ENCODE measurements around the gene PRRX2.
"Not testable (repeated sequence)": the region's sequence is repeated elsewhere in the genome, so short reads cannot be mapped to it uniquely, and the experiment has no call there.

The PRRX2 gene

GRCh38 chr9:129655154-129655553, 10.3 kb upstream of the PRRX2 start:
- DNase-seq, result no peak

GRCh38 chr9:129655696-129656095, 9.8 kb upstream of the PRRX2 start:
- DNase-seq, result no peak

GRCh38 chr9:129656795-129657390, 8.6 kb upstream of the PRRX2 start:
- no peak for DNase-seq

DNA sequence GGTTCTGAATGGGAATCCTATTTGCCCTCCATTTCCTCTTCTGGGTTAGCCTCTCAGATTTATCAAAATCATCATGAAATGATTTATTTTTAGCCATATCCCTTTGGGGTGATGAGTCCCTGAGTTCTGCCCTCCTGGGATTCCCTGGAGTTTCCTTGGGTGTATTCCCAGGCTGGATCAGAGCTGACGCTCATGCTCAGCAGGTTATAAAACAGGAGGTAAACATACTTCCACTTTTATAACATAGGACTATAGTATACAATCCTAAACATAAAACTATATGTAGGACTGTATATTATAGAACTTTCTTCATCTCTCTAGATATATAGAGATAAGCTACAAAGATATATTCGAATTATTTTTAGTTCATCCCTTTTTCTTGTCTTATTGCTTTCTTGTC, 4.4 kb upstream of the PRRX2 start:
- no peak for DNase-seq

DNA sequence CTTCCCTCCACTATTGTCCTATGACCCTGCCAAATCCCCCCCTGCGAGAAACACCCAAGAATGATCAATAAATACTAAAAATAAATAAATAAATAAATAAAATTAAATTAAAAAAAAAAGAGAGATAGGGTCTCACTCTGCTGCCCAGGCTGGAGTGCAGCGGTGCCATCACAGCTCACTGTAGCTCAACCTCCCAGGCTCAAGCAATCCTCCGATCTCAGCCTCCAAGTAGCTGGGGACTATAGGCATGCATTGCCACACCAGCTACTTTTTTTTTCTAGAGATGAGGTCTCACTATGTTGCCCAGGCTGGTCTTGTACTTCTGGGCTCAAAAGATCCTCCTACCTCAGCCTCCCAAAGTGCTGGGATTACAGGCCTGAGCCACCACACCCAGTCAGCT, 3.2 kb upstream of the PRRX2 start:
- DNase-seq, result not testable (repeated sequence)

DNA sequence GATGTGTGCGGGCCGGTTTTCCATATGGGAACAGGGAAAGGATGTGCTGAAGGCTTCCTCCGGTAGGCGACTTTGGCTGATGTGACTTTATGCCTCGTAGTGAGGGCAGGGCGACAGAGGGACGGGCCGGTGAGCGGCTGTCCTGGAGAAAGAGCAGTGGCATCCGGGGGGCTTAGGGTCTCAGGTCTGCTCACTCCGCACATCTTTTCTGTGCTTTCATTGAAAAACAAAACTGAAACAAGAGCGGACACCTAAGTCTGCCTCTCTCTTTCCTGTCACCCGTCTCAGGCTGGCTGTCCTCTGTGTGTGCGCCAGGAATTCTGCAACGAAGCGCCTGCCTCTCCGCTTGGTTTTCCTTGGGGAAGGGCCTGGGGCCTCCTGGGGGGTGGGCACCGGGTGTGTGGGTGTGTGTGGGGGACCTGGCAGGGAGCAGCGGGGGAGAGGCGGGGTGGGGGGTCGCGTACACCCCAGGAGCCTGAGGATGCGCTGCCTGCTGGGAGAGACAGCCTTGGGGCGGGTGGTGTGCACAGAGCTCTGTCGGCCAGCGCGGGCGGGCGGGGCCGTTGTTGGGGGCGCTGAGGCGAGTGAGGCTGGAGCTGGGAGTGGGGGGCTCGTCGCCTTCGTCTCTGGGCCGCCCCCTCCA, 580 bp upstream of the PRRX2 start:
- no peak for DNase-seq

- no peak for DNase-seq
Measured at GRCh38 chr9:129665814-129666520, 520 bp downstream of the PRRX2 start.

- no peak for DNase-seq
Measured at GRCh38 chr9:129666575-129666974, 1.1 kb downstream of the PRRX2 start.

DNA sequence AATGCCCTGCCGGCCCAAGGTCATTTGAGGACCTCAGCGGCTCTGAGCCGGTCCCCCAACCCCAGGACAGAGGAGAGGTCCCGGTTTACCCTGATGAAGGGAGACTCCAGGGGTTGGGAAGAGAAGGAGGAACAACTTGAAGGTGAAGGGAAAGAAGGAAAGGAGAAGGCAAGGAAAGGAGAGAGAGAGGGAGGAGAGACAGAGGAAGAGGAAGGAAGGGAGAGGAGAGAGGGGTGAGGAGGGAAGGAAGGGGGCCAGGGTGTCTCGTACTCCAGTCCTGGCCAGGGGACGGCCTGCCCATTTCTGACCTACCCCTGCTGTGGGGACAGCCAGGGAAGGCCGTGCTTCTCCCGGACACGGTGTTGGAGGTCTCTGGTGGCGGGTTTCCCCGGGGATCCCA, 1.9 kb downstream of the PRRX2 start:
- no peak for DNase-seq

DNA sequence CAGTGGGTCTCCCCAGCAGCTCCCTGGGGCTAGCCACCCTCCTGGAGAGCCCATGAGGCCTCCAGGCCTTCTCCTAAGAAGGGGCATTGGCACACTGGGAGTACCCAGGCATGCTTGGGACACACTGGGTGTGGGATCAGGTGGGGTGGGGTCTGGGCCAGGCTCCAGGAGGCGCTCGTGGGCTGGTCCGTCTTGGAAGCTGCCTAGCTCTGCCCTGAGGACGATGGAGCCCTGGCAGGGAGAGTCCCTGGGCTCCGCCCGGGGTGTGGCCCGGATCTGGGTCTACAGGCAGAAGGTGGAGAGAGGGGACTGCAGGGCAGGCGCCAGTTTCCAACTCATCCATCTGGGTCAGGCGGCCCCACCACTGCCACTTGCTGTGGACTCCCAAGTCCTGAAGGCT, 2.4 kb downstream of the PRRX2 start:
- DNase-seq, result no peak

DNA sequence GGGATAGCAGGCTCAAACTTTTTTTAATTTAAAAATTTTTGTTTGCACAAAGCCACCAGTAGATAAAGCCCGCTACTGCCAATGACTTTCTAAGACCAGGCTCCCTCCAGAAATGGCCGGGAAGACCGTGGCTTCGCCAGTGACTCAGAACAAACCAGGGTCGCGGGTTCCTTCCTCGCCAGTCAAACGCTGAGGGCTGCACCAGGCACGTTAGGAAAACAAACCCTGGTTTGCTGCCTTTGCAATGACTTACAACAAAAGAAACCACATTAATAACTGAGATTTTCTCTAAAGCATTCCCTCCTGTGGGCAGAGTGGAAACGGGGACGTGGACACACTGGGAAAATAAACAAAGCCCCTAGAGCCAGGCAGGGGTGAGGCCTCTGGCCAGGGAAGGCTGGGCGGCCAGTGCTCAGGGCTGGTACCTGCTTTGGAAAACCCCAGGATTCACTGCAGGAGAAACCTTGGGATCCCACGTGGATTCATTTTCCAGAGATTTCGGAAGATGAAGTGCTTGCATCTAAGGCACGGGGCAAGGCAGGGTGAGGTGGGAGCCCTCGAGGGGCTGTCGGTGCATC, 3.8 kb downstream of the PRRX2 start:
- DNase-seq, result no peak

DNA sequence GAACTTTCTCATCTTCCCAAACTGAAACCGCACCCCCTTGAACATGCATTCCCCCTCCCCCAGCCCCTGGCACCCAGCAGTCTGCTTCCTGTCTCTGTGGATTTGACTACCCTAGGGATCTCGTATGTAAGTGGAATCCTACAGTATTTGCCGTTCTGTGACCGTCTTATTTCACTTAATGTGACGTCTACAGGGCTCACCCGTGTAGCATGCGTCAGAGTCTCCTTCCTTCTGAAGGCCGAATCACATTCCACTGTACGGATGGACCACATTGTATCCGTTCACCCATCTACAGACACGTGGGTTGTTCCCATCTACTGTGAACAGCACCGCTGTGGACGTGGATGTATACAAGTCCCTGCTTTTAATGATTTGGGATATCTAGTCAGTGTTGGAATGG, 4.5 kb downstream of the PRRX2 start:
- DNase-seq, result no peak

DNA sequence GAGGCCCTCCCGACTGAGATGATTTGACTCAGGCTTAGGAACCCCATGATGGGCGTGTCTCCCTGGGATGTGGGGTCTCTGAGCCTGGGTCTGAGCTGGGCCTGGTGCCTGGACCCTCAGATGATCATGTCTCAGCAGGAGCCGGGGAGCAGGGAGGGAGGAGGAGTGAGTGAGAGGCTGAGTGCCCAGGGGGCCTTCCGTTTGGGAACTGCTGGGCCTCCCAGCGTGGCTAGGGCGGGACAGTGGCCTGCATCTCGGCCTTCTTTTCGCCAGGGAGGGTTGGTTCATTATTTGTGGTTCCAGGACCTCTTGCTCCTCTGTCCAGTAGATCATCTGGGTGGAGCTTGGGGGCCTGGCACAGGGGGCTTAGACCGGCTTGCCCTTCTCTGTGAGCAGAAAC, 5.6 kb downstream of the PRRX2 start:
- DNase-seq, result no peak

GRCh38 chr9:129671519-129671918, 6.1 kb downstream of the PRRX2 start:
- DNase-seq, result no peak

- DNase-seq, result no peak
Measured at GRCh38 chr9:129672702-129673101, 7.3 kb downstream of the PRRX2 start.

DNA sequence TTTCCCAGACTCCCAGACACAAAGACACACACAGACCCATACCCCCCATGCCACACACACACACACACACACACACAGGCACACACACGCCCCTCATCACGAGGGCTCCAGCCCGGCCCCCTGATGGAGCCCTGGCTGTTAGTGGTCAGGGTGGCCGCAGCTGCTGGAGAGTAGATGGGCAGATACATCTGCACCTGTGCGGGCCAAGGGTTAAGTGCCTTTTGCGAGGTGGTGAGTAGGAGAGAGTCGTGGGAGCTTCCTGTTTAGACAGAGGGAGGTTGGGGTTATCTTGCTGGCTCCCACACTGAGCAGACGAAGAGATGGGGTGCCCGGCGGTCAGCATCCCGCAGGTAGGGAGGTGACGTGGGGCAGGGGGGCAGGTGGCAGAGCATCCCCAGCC, 8.2 kb downstream of the PRRX2 start:
- DNase-seq, result no peak

DNA sequence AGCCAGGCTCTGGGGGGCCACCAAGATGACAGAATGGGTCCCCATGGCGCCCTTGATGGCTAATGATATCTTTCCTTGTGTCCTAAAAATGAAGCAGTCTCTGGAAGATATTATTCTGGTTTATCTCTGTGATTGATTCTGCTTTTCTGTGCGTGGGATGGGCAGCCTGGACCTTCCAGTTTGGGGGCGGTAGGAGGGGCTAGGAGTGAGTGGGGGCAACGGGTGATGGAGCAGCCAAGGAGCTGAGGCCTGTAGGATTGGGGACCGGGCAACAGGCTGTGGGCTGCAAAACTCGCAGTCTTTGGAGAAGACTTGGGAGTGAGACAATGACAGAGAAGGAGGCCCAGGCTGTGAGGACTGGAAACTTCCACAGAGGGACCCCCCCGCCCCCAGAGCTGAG, 8.8 kb downstream of the PRRX2 start:
- DNase-seq, result no peak

- DNase-seq, result no peak
Measured at GRCh38 chr9:129675620-129676019, 10.2 kb downstream of the PRRX2 start.

DNA sequence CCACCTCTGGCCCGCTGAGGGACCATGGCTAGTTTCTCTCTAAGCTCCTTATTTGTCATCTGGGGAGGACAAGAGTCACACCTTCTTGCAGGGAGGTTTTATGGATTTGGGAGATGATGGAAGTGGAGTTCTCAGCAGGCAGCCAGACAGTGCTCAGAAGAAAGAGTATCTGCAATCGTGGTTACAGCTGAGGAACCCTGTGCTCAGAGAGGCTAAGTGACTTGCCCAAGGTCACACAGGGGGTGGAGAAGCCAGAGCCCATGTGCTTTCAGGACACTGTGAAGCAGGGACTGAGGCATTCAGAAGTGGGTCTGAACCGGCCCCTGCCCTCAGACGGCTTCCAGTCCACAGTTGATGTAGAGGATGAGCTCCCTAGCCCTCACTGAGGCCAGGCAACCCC, 10.8 kb downstream of the PRRX2 start:
- DNase-seq, result no peak

DNA sequence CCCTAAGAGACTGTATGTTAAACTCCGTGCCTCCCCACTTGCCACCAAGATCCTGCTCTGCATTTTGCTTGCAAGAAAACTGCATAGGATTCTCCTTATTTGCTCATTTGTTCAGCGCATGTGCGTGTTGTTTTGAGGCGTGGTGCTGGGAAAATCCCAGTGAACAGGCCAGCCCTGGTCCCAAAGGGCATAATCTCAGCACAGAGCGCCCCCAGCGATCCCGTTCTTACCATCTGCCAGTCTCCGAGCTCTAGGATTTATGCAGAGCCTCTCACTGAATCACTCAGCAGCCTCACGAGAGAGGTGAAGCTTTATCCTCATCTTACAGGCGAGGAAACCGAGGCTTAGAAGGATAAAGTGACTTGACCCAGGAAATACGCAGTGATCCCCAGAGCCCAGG, 11.5 kb downstream of the PRRX2 start:
- no peak for DNase-seq

- DNase-seq, result no peak
Measured at GRCh38 chr9:129677456-129677855, 12.0 kb downstream of the PRRX2 start.

DNA sequence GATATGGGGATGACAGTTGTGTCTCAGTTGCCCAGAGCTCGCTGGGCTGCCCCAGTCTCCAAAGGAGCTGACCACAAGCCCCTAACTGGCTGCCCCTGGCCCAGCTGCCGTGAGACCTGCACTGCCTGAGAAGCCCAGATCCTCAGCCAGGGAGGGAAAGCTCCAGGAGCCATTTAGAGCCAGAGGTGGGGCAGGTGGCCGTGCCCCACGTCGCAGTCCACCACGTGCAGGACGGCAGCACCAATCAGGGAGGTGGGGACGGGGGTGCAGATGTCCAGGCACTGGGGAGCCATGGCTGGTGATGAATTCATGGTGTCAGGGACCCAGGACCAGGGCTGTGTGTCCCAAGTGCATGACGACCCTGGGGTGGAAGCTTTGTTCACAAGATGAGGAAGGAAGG, 13.4 kb downstream of the PRRX2 start:
- DNase-seq, result no peak

- no peak for DNase-seq
Measured at GRCh38 chr9:129679537-129679936, 14.1 kb downstream of the PRRX2 start.

DNA sequence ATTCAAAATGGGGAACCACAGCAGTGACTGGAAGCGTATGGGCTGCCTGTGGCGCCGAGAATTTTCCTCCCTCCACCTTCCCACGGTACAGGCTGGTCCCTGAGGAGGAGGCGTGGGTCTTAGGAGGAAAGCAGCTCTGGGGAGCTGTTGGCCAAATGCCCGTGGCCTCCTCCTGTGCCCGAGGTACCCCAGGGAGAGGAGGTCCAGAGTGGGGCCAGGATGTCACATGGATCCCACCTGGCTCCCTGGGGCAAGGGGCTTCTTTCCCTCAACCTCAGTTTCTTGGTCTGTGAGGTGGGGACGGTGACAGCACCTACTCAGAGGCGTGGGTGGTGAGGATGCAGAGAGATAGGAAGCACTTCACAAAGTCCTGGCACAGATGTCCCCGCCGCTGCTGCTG, 16.5 kb downstream of the PRRX2 start:
- DNase-seq, result no peak

Data from CD4-positive, alpha-beta T cell treated with Interleukin-12 subunit alpha and Interleukin-12 subunit beta, for 1 hour (primary cell).